B cell (primary cell): ENCODE data around the gene ADH1C. TPM values are rescaled to one million over a fixed set of nuclear protein-coding genes. Genes with fewer than 3 reads are reported as not detected.
"Not testable (repeated sequence)": the region's sequence is repeated elsewhere in the genome, so short reads cannot be mapped to it uniquely, and the experiment has no call there.

Experiments used
- ATAC-seq: fragments of 200-7000 bp; cut with Tn5 transposase; one replicate; pipeline ENCODE4 v1.10.0; 2021; ENCODE audit warnings: low read depth, mild to moderate bottlenecking, moderate number of reproducible peaks, moderate library complexity
- CTCF ChIA-PET: fragments of 350-600 bp; sonication (Branson Sonifier 250); formaldehyde crosslinking; loops from one replicate; lab custom pipeline; 2021; ENCODE audit warnings: antibody characterized with exemption, inconsistent platforms; lab: Charles Lee
- POLR2A ChIA-PET: fragments of 350-600 bp; sonication (Branson Sonifier 250); formaldehyde crosslinking; loops from one replicate; lab custom pipeline; 2021; ENCODE audit warnings: antibody characterized with exemption; lab: Charles Lee
- DNase-seq: peaks from one replicate; pipeline ENCODE4 v3.0.0; 2013
- H2AFZ ChIP-seq: 2 replicates; pipeline ENCODE4 v1.6.1; 2012; ENCODE audit warnings: mild to moderate bottlenecking, low read depth, low read length; ENCODE audit not compliant: insufficient read depth, poor library complexity, severe bottlenecking
- H3K27ac ChIP-seq, 2 donors: 1 replicate in 1 of 2; 2 replicates in 1 of 2; pipeline ENCODE4 v1.5.1; 2012 to 2013; ENCODE audit warnings: low read length in 2 of 2, mild to moderate bottlenecking in 2 of 2, moderate library complexity in 1 of 2
- H3K27me3 ChIP-seq, 4 experiments: fragments of 200-600 bp in 1 of 4; sonication (generic) in 1 of 4; replicated peaks in 1 of 4; 1 replicate in 2 of 4; 2 replicates in 2 of 4; pipeline versions ENCODE4 v1.6.1 to v1.7.0; 2013 to 2016; ENCODE audit warnings: low read length in 3 of 4, mild to moderate bottlenecking in 2 of 4, mixed read lengths in 1 of 4, moderate library complexity in 1 of 4; ENCODE audit not compliant: insufficient read depth in 4 of 4, control insufficient read depth in 3 of 4; ENCODE audit errors: control extremely low read depth in 1 of 4
- H3K36me3 ChIP-seq, 2 experiments: replicated peaks in 1 of 2; 1 replicate in 1 of 2; 2 replicates in 1 of 2; pipeline versions ENCODE4 v1.6.1 to v1.7.1; 2013; ENCODE audit warnings: low read length in 1 of 2; ENCODE audit not compliant: insufficient read depth in 2 of 2, control insufficient read depth in 1 of 2; ENCODE audit errors: control extremely low read depth in 1 of 2, extremely low read depth in 1 of 2
- H3K4me1 ChIP-seq, 2 donors: fragments of 200-600 bp in 1 of 2; sonication (generic) in 1 of 2; 1 replicate in 1 of 2; 2 replicates in 1 of 2; pipeline versions ENCODE4 v1.5.1 to v1.6.1; 2013 to 2017; ENCODE audit warnings: low read length in 2 of 2; ENCODE audit not compliant: control insufficient read depth in 2 of 2, insufficient read depth in 2 of 2
- H3K4me2 ChIP-seq: replicated peaks from 2 replicates; pipeline ENCODE3; 2012; ENCODE audit warnings: mild to moderate bottlenecking, low read depth, low read length; ENCODE audit not compliant: poor library complexity, severe bottlenecking
- H3K4me3 ChIP-seq, 5 experiments: fragments of 200-600 bp in 1 of 5; sonication (generic) in 1 of 5; 1 replicate in 3 of 5; 2 replicates in 2 of 5; pipeline versions ENCODE4 v1.5.1 to v1.7.0; 2011 to 2016; ENCODE audit warnings: low read length in 4 of 5, mild to moderate bottlenecking in 4 of 5, low read depth in 2 of 5, control low read depth in 1 of 5, moderate library complexity in 1 of 5; ENCODE audit not compliant: insufficient read depth in 1 of 5; ENCODE audit errors: control extremely low read depth in 1 of 5, extremely low read depth in 1 of 5
- H3K79me2 ChIP-seq: fragments of 200-600 bp; sonication (generic); one replicate; pipeline ENCODE4 v1.6.0; 2016; ENCODE audit warnings: low read length; ENCODE audit not compliant: control insufficient read depth, insufficient read depth
- H3K9ac ChIP-seq: fragments of 200-600 bp; sonication (generic); 2 replicates; pipeline ENCODE4 v1.6.1; 2017; ENCODE audit warnings: mild to moderate bottlenecking, low read length, moderate library complexity
- H3K9me3 ChIP-seq, 3 donors: one replicate each; pipeline versions ENCODE4 v1.6.1 to v1.7.1; 2013; ENCODE audit warnings: low read length in 2 of 3; ENCODE audit not compliant: control insufficient read depth in 2 of 3, insufficient read depth in 1 of 3; ENCODE audit errors: control extremely low read depth in 1 of 3
- H4K20me1 ChIP-seq: 2 replicates; pipeline ENCODE4 v1.6.0; 2012; ENCODE audit warnings: mild to moderate bottlenecking, low read length; ENCODE audit not compliant: insufficient read depth, control insufficient read depth, poor library complexity, severe bottlenecking
- H3K27ac Mint-ChIP-seq: one replicate; pipeline ENCODE4 v1.8.0; 2021; ENCODE audit warnings: mixed read lengths
- H3K27me3 Mint-ChIP-seq: one replicate; pipeline ENCODE4 v1.8.0; 2021; ENCODE audit warnings: mixed read lengths
- H3K4me1 Mint-ChIP-seq: one replicate; pipeline ENCODE4 v1.8.0; 2021; ENCODE audit warnings: mixed read lengths
- H3K4me3 Mint-ChIP-seq: one replicate; pipeline ENCODE4 v1.8.0; 2021; ENCODE audit warnings: mixed read lengths
- H3K9me3 Mint-ChIP-seq: one replicate; pipeline ENCODE4 v1.8.0; 2022; ENCODE audit warnings: mixed read lengths; ENCODE audit not compliant: insufficient read depth
- EZH2 ChIP-seq: IDR thresholded peaks from 2 replicates; pipeline ENCODE4 v1.6.1; 2012; ENCODE audit warnings: borderline replicate concordance, low read depth, mild to moderate bottlenecking, moderate library complexity, low read length; ENCODE audit not compliant: insufficient read depth, poor library complexity, severe bottlenecking
- WGBS: methylation state at CpG from one replicate; pipeline ENCODE4 v1.1.5; 2013; ENCODE audit warnings: missing lambda C conversion rate; ENCODE audit not compliant: insufficient coverage; 5-methylcytosine and 5-hydroxymethylcytosine counted together
- intact Hi-C: fragments of 100-400 bp; cut with micrococcal nuclease; formaldehyde crosslinking; loops from one replicate; pipeline ENCODE4 v1.10.0; 2022
- polyA plus RNA-seq: library from polyadenylated mRNA; depleted of rRNA; stranded (reverse); fragments of >200 nt; gene quantifications from 2 replicates; pipeline ENCODE4 v1.2.3, GENCODE V29; 2012
- total RNA-seq, 2 donors: library from RNA; stranded (reverse); fragments of 120-200 nt in 1 of 2; gene quantifications; 1 replicate in 1 of 2; 2 replicates in 1 of 2; pipeline versions ENCODE4 v1.2.3 to v1.2.4, GENCODE V29; 2013 to 2022
- TF ChIP-seq, protein P1 (sequence below): fragments of 200-600 bp; IDR thresholded peaks from one replicate; pipeline ENCODE4 v1.8.0; 2022; ENCODE audit warnings: antibody characterized with exemption, mild to moderate bottlenecking

ADH1C gene
- total and polyA plus RNA-seq, 2 donors (not counting 1 experiment from before 2014, with no cell fraction given) = not detected

DNA sequence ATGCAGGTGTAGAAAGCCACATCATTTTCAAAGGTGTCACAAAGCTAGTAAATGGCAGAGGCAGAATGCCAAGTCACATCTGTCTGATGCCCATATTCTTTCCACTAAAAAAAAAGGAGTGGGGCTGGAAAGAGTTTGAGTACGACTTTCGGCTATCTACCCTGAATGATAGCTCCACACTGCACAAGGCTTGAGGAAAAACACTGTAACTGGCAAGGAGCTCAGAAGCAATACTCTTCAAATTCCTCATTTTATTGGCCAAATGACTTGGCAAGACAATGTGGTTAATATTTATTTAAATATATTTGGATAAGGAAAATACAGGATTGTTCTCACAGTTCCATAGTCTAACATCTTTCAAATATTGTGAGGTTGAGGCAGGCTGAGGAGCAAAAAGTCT is 5.4 kb upstream of the ADH1C start:
- DNase-seq = no peak
- H3K4me3 Mint-ChIP-seq = no peak overlapping the region
- CTCF ChIA-PET = no interaction called here

DNA sequence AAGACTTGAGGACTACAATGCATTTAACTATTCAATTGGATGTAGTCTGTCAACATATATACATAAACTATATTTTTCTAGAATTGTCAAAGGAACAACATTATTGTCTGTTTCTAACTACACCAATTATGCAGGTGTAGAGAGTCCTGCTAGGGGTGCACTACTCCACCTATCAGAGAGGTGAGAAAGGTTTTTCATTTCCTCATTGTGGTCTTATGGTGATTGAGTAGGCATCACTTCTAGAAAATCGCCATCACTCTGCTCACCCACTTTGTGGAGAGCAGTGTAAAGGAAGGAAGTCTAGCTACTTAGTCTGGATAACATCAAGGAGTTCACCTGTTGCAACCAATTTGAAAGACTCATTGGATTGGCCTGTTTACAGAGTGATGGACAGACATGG is 4.4 kb upstream of the ADH1C start:
- ATAC-seq (no peak), DNase-seq (no peak)
- no peaks in the 10 kb centered on the region for H3K4me1 ChIP-seq
- CTCF ChIA-PET = no interaction called here
- H3K4me2 ChIP-seq = no peak overlapping the region
- H4K20me1 ChIP-seq = no peaks in the 10 kb centered on the region
- Mint-ChIP-seq H3K9me3 (peaks cover 3% of the 10 kb centered on the region), H3K4me3 (no peak overlapping the region), H3K27me3 (no peaks in the 10 kb centered on the region), H3K4me1 (no peaks in the 10 kb centered on the region), H3K27ac (no peak overlapping the region)
- no peak overlapping the region for H3K9ac ChIP-seq
- H3K36me3 ChIP-seq = no peaks in the 10 kb centered on the region
- no peaks in the 10 kb centered on the region for H3K79me2 ChIP-seq
- intact Hi-C loops = no loop called here
- H3K27me3 ChIP-seq = no peaks in the 10 kb centered on the region
- TF ChIP-seq EZH2 = no peak
- TF ChIP-seq, protein P1, sequence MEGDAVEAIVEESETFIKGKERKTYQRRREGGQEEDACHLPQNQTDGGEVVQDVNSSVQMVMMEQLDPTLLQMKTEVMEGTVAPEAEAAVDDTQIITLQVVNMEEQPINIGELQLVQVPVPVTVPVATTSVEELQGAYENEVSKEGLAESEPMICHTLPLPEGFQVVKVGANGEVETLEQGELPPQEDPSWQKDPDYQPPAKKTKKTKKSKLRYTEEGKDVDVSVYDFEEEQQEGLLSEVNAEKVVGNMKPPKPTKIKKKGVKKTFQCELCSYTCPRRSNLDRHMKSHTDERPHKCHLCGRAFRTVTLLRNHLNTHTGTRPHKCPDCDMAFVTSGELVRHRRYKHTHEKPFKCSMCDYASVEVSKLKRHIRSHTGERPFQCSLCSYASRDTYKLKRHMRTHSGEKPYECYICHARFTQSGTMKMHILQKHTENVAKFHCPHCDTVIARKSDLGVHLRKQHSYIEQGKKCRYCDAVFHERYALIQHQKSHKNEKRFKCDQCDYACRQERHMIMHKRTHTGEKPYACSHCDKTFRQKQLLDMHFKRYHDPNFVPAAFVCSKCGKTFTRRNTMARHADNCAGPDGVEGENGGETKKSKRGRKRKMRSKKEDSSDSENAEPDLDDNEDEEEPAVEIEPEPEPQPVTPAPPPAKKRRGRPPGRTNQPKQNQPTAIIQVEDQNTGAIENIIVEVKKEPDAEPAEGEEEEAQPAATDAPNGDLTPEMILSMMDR = no peak
- H3K9me3 ChIP-seq = peaks cover 0 to 11% (median 0%) of the 10 kb centered on the region in 3 donors
- no peak overlapping the region for H3K4me3 ChIP-seq
- WGBS = no CpG with 5 or more reads among the region's 1 CpG
- POLR2A ChIA-PET = no interaction called here
- H3K27ac ChIP-seq = no peak overlapping the region
- H2AFZ ChIP-seq = no peak overlapping the region

More for the DNA sequence above, 5.4 kb upstream of the ADH1C start:
- Histone ChIP-seq H3K9me3 (peaks cover 0 to 11% (median 0%) of the 10 kb centered on the region in 3 donors), H3K27me3 (no peaks in the 10 kb centered on the region), H3K9ac (no peak overlapping the region), H3K4me3 (no peak overlapping the region), H3K4me1 (no peaks in the 10 kb centered on the region), H4K20me1 (no peaks in the 10 kb centered on the region), H3K79me2 (no peaks in the 10 kb centered on the region), H2AFZ (no peak overlapping the region), H3K36me3 (no peaks in the 10 kb centered on the region), H3K4me2 (no peak overlapping the region), H3K27ac (no peak overlapping the region)
- POLR2A ChIA-PET = no interaction called here
- Mint-ChIP-seq H3K27ac (no peak overlapping the region), H3K4me1 (no peaks in the 10 kb centered on the region), H3K27me3 (no peaks in the 10 kb centered on the region), H3K9me3 (peaks cover 3% of the 10 kb centered on the region)
- intact Hi-C loops = no loop called here
- ATAC-seq = no peak
- no CpG with 5 or more reads among the region's 2 CpGs for WGBS
- TF ChIP-seq, protein P1 = no peak
- no peak for TF ChIP-seq EZH2

DNA sequence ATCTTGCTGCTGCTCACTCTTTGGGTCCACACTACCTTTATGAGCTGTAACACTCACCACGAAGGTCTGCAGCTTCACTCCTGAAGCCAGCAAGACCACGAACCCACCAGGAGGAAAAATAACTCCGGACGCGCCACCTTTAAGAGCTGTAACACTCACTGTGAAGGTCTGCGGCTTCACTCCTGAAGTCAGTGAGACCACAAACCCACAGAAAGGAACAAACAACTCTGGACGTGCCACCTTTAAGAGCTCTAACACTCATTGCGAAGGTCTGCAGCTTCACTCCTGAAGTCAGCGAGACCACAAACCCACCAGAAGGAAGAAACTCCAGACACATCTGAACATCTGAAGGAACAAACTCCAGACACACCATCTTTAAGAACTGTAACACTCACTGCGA is 3.6 kb upstream of the ADH1C start:
- H3K4me2 ChIP-seq, H3K27ac Mint-ChIP-seq, ATAC-seq, H2AFZ ChIP-seq, H4K20me1 ChIP-seq, H3K9ac ChIP-seq, CTCF ChIA-PET, H3K27me3 ChIP-seq, H3K4me3 Mint-ChIP-seq, H3K9me3 Mint-ChIP-seq, H3K27ac ChIP-seq, H3K4me3 ChIP-seq, DNase-seq, H3K4me1 ChIP-seq, H3K27me3 Mint-ChIP-seq, H3K79me2 ChIP-seq, intact Hi-C loops, POLR2A ChIA-PET, H3K4me1 Mint-ChIP-seq, H3K36me3 ChIP-seq: not testable (repeated sequence)
- H3K9me3 ChIP-seq = peaks cover 0 to 11% (median 0%) of the 10 kb centered on the region in 3 donors
- WGBS = 41% methylated on average over 9 of the region's 10 CpGs
